ENCODE measurements around the gene CARS1. TPM values are rescaled to one million over a fixed set of nuclear protein-coding genes. Genes with fewer than 3 reads are reported as not detected.

Gene CARS1
- total RNA-seq, 2 donors from 2014 or later: 86.2 to 87.2 TPM

- DNase-seq (ENCODE audit: low spot score in 2 of 2) (peak; percentile 77 to 79), ATAC-seq (peak; percentile 85 to 94)
- no peak overlapping the region for H3K27ac Mint-ChIP-seq
- H3K36me3 Mint-ChIP-seq: no peaks in the 10 kb centered on the region
- H3K9me3 Mint-ChIP-seq: no peaks in the 10 kb centered on the region
Observed at GRCh38 chr11:3091846-3092602, 34.8 kb upstream of the CARS1 start.

DNA sequence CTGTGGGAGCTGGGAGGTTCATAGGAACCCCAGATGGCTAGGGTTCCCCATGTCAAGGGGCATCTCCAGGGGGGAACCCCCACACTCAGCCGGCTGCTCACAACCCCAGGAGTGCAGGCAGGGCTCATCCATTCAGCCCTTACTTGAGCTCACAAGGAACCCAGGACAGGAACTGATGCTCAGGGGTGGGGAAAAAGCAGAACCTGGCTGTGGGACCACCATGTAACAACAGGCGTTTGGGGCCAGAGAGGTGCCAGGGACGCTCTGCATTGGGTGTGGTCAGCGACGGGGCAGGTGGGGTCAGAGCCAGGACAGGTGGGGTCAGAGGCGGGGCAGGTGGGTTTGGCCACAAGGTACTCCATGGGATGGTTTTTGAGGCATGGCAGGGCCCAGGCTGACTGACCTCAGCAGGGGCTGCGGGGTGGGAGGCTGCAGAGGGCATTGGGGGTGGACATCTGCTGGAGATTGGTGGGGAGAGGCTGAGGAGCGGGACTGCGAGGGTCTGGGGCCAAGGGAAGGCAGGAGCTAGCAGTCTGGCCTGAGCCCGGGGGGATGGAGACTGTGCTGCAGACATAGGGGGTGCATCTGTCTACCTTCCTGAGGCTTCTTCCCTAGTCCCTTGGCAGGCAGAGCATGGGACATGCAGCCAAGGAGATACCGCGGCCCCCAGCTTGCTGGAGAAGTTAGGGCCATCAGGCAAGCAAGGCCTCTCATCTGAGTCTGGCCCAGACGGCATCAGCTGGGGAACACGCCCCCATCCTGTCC lies 34.0 kb upstream of the CARS1 start:
- H3K36me3 Mint-ChIP-seq: no peaks in the 10 kb centered on the region
- DNase-seq (ENCODE audit: low spot score in 2 of 2): no peak
- no peak overlapping the region for H3K27ac Mint-ChIP-seq
- H3K9me3 Mint-ChIP-seq: no peaks in the 10 kb centered on the region
- peak in 1 of 2 donors; percentile 3 for ATAC-seq

DNA sequence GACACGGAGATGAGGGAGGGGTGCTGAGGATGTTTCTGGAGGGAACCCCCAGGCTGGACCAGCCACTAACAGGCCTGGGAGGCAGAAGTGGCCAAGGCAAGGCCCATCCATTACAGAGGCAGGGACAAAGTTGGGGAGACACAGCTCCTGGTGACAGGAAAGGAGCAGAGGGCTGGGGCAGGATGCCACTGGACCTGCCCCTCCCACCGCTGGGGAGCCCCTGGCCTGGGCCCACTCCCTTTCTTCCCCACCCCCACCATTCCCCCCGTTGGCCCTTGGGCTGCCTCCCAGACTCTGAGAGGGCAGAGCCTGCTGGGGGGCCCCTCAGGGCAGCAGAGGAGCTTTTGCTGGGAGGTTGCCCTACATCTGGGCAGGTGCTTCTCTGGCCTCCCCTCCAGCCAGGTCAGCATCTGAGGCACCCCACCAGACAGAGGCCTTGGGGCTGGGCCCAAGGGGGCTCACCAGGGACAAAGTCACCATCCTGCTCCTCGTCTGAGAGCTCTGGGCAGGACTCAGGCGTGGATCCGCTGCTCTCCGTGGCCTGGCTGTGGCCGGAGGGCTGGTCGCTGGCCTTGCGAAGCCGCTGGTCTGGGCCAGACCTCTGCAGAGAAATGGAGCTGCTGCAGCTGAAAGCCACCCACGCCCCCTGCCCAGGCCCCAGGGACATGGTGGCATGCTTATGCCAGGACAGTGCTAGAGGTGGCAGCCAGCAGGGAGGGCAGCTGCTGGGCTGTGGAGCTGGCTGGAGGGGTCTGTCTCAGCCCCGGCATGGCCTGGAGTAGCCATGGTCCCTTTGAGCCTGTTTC lies 33.1 kb upstream of the CARS1 start:
- Mint-ChIP-seq H3K36me3 (no peaks in the 10 kb centered on the region), H3K9me3 (no peaks in the 10 kb centered on the region), H3K27ac (no peak overlapping the region)
- ATAC-seq (no peak), DNase-seq (ENCODE audit: low spot score in 2 of 2) (no peak)

GRCh38 chr11:3089236-3090061 lies 32.2 kb upstream of the CARS1 start:
- ATAC-seq (no peak), DNase-seq (ENCODE audit: low spot score in 2 of 2) (no peak)
- H3K36me3 Mint-ChIP-seq: no peaks in the 10 kb centered on the region
- no peak overlapping the region for H3K27ac Mint-ChIP-seq
- no peaks in the 10 kb centered on the region for H3K9me3 Mint-ChIP-seq

DNA sequence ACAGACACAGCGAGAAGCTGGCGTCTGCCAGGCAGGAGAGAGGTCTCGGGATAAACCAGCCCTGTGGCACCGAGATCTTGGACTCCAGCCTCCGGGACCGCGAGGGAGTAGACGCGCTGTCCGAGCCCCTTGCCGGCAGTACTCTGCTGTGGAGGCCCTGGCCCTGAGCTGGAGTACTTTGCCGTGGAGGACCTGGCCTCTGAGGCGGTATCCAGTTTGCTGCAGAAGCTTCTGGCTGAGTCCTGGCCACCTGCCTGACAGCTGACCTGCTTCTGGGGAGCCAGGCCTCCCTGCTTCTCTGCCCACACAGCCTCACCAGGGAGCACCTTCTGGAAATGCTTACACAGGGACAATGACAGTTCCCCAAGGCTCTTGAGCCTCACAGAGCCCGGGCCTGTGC lies 31.6 kb upstream of the CARS1 start:
- no peak for ATAC-seq
- Mint-ChIP-seq H3K36me3 (no peaks in the 10 kb centered on the region), H3K9me3 (no peaks in the 10 kb centered on the region), H3K27ac (no peak overlapping the region)
- DNase-seq (ENCODE audit: low spot score in 2 of 2): no peak

DNA sequence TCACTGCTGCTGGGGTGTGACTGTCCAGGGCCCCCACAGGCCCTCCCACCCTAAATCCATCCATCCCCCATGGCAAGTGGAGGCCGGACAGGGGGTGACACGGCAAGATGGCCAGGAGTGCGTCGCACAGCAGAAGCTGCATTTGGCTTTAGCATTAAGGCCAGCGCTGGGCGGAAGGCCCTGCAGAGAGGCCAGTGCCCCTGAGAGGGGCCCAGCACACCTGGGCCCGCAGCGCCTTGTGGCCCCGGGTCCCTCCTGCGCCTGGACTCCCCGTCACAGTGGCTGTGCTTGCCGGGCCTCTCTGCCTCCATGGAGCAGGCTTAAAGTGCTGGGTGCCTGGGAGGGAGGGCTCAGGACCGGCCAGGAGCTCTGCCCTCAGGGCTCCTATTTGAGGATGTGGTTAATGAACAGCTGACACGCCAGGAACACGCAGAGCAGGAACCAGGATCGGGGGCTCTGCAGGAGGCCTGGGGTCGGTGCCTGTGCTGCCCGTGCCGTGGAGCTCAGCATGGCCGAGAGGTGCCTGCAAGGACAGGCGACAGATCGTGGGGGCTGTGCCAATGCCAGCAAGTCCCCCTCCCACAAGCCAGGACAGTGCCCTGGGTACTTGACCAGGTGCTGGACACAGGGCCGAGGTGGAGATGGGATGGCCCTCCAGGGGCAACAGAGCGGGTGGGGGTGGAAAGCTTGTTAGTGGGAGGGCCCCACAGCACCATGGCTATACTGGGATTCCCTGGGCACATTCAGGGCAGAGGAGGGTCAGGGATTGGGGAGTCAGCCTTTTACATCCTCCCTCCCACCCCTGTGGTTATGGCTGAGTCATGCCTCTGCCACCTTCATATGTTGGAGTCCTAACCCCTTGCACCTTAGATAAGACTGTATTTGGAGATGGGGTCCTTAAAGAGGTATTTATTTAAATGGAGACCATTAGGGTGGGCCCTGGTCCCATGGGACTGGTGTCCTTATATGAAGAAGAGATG lies 30.9 kb upstream of the CARS1 start:
- ATAC-seq: no peak
- Mint-ChIP-seq H3K27ac (peak overlapping the region in 1 of 2 donors; percentile 77), H3K9me3 (no peaks in the 10 kb centered on the region), H3K36me3 (no peaks in the 10 kb centered on the region)
- no peak for DNase-seq (ENCODE audit: low spot score in 2 of 2)

DNA sequence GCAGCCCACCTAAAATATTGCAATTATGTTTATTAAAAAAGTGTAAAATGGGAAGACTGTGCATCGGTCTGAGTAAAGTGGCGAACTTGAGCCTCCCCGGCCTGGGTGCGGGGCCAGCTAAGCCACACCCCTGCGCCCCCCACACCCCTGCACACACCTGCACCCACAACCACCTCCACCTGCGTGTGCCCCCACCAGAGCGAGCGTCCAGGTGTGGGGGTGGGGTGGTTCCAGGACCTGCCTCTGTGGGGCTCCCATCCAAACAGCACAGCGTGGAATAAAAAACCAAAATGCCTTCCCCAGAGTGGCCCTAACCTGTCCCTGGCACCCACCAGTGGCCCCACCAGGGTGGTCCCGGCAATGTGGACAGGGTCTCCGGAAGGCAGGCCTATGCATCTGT lies 30.1 kb upstream of the CARS1 start:
- no peak for DNase-seq (ENCODE audit: low spot score in 2 of 2)

GRCh38 chr11:3086671-3087150 lies 29.5 kb upstream of the CARS1 start:
- ATAC-seq (no peak), DNase-seq (ENCODE audit: low spot score in 2 of 2) (no peak)

More for the DNA sequence above, 30.1 kb upstream of the CARS1 start:
- ATAC-seq: no peak
- Mint-ChIP-seq H3K27ac (no peak overlapping the region), H3K36me3 (no peaks in the 10 kb centered on the region), H3K9me3 (no peaks in the 10 kb centered on the region)

DNA sequence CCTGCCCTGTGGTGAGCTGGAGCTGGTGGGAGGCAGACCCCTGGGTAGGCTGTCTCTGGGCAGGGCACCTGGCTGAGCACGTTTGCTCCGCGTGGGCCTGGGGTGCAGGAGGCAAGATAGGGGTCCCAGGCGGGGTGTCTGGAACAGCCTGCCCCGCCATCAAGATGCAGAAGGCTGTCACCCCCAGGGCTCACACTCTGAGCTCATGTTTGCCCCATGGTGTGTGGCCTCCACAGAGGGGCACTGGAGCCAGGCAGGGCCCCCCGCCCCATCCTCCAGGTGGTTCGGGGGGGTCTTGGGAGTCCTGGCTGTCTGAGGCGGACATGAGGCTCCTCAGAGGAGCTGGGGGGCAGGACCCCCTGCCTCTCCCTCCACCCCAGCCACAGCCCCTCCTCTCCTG lies 28.9 kb upstream of the CARS1 start:
- peak in 1 of 2 donors; percentile 30 for DNase-seq (ENCODE audit: low spot score in 2 of 2)
- no peak overlapping the region for H3K27ac Mint-ChIP-seq
- no peaks in the 10 kb centered on the region for H3K36me3 Mint-ChIP-seq
- ATAC-seq: no peak
- no peaks in the 10 kb centered on the region for H3K9me3 Mint-ChIP-seq

More at GRCh38 chr11:3086671-3087150, 29.5 kb upstream of the CARS1 start:
- H3K9me3 Mint-ChIP-seq: no peaks in the 10 kb centered on the region
- H3K36me3 Mint-ChIP-seq: no peaks in the 10 kb centered on the region
- no peak overlapping the region for H3K27ac Mint-ChIP-seq

GRCh38 chr11:3085052-3085451 lies 27.8 kb upstream of the CARS1 start:
- Mint-ChIP-seq H3K9me3 (no peaks in the 10 kb centered on the region), H3K36me3 (no peaks in the 10 kb centered on the region), H3K27ac (peak overlapping the region in 1 of 2 donors; percentile 29)
- ATAC-seq (no peak), DNase-seq (ENCODE audit: low spot score in 2 of 2) (no peak)

DNA sequence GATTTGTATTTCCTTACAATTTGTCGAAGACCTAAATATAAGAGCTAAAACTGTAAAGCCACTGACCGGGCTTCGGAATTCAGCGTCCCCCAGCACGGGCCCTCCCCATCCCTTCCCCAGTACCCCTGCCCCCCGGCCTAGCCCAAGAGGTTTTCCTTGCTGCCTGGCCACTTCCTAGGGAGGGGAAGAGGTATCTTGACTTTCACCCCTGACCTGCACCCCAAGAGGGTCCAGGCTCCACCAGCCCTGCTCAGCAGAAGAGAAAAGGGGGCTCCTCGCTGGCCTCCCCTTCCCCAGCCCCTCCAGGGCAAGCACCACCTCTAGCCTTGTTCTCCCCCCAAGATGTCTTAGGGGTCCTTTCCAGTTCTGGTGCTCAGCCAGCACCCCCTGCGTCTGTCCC lies 26.1 kb upstream of the CARS1 start:
- no peak overlapping the region for H3K27ac Mint-ChIP-seq
- DNase-seq (ENCODE audit: low spot score in 2 of 2): no peak
- no peak for ATAC-seq
- H3K36me3 Mint-ChIP-seq: no peaks in the 10 kb centered on the region
- H3K9me3 Mint-ChIP-seq: no peaks in the 10 kb centered on the region

GRCh38 chr11:3081386-3081751 lies 24.1 kb upstream of the CARS1 start:
- ATAC-seq (no peak), DNase-seq (ENCODE audit: low spot score in 2 of 2) (no peak)
- Mint-ChIP-seq H3K36me3 (no peaks in the 10 kb centered on the region), H3K27ac (no peak overlapping the region), H3K9me3 (no peaks in the 10 kb centered on the region)

DNA sequence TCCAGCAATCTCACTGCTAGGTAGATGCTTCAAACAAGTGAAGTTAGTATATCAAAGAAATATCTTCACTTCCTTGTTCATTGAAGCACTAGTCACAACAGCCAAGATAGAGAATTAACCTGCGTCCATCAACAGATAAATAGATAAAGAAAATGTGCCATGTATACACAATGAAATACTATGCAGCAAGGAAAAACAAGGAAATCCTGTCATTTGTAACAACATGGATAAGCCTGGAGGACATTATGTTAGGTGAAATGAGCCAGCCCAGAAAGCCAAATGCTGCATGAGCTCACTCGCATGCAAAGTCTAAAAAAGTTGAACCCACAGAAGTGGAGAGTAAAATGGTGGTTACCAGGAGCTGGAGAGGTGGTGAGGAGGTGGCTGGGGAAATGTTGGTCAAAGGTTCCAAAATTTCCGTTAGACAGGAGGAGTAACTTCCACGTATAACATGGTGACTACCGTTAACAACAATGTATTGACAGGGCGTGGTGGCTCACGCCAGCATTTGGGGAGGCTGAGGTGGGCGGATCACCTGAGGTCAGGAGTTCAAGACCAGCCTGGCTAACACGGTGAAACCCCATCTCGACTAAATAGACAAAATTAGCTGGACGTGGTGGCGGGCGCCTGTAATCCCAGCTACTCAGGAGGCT lies 23.6 kb upstream of the CARS1 start:
- H3K36me3 Mint-ChIP-seq: no peaks in the 10 kb centered on the region
- H3K27ac Mint-ChIP-seq: no peak overlapping the region

GRCh38 chr11:3080104-3080503 lies 22.9 kb upstream of the CARS1 start:
- H3K27ac Mint-ChIP-seq: no peak overlapping the region
- DNase-seq (ENCODE audit: low spot score in 2 of 2): no peak
- ATAC-seq: no peak
- H3K36me3 Mint-ChIP-seq: no peaks in the 10 kb centered on the region
- no peaks in the 10 kb centered on the region for H3K9me3 Mint-ChIP-seq

More for the DNA sequence above, 23.6 kb upstream of the CARS1 start:
- no peak for DNase-seq (ENCODE audit: low spot score in 2 of 2)
- ATAC-seq: no peak
- no peaks in the 10 kb centered on the region for H3K9me3 Mint-ChIP-seq

Measured in activated naive CD4-positive, alpha-beta T cell treated with anti-CD3 and anti-CD28 coated beads, Interleukin-2, amount 50 U/mL, for 72 hours (primary cell).